Vagina (tissue), 2 donors: ENCODE results near the gene ZNF514.

Experiments used
- CTCF ChIP-seq, 3 experiments: fragments of 450-650 bp in 2 of 3; fragments of 200-600 bp in 1 of 3; sonication (generic) in 1 of 3; IDR thresholded peaks; one replicate each; pipeline ENCODE4 v1.5.1; 2017 to 2019; ENCODE audit warnings: antibody characterized with exemption in 3 of 3, mild to moderate bottlenecking in 2 of 3, moderate library complexity in 2 of 3
- POLR2A ChIP-seq, 2 donors: fragments of 450-650 bp; IDR thresholded peaks; one replicate each; pipeline ENCODE4 v1.6.1; 2017; ENCODE audit warnings: antibody characterized with exemption in 2 of 2, mild to moderate bottlenecking in 2 of 2, moderate library complexity in 2 of 2

GRCh38 chr2:95174031-95174542 lies 14.4 kb upstream of the ZNF514 start:
- TF ChIP-seq CTCF (IDR thresholded peaks at IDR 0.05) (no peak), POLR2A (IDR thresholded peaks at IDR 0.05) (no peak)
